Adipocyte (in vitro differentiated cells): ENCODE results near the gene PCNA.
"Not testable (repeated sequence)": the region's sequence is repeated elsewhere in the genome, so short reads cannot be mapped to it uniquely, and the experiment has no call there.

Experiments
- DNase-seq: peaks from one replicate; pipeline ENCODE4 v3.0.0-alpha.2; 2015; ENCODE audit warnings: low read depth
- H3K27me3 ChIP-seq: replicated peaks from 2 replicates; pipeline ENCODE4 v1.7.0; 2013; ENCODE audit warnings: mild to moderate bottlenecking, low read length, moderate library complexity; ENCODE audit not compliant: control insufficient read depth, insufficient read depth
- H3K36me3 ChIP-seq: 2 replicates; pipeline ENCODE4 v1.7.0; 2013; ENCODE audit warnings: low read length, mild to moderate bottlenecking, moderate library complexity; ENCODE audit not compliant: control insufficient read depth, insufficient read depth, severe bottlenecking
- H3K4me1 ChIP-seq: 2 replicates; pipeline ENCODE4 v1.7.0; 2013; ENCODE audit warnings: mild to moderate bottlenecking, low read length, moderate library complexity; ENCODE audit not compliant: control insufficient read depth, insufficient read depth
- H3K4me3 ChIP-seq: 2 replicates; pipeline ENCODE4 v1.7.0; 2013; ENCODE audit warnings: mild to moderate bottlenecking, low read length, moderate library complexity
- H3K9ac ChIP-seq: 2 replicates; pipeline ENCODE4 v1.7.0; 2013; ENCODE audit warnings: mild to moderate bottlenecking, low read length, moderate library complexity
- H3K9me3 ChIP-seq: 2 replicates; pipeline ENCODE4 v1.7.0; 2013; ENCODE audit warnings: mild to moderate bottlenecking, low read length, moderate library complexity; ENCODE audit not compliant: control insufficient read depth

PCNA gene

DNA sequence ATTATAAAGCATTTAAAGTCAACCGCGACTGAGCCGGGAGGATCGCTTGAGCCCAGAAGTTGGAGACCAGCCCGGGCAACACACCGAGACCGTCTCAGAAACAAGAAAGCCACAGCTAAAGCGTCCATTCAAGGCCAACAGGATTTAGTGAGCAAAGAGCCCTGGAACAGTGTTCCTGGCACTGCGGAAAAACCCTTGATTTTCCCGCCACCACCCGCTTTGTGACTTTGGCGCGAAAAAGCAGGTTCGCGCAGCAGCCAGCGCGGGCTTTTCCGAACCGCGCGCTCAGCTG lies 669 bp downstream of the PCNA start:
- Histone ChIP-seq H3K27me3 (no peaks in the 10 kb centered on the region), H3K4me3 (peak overlapping the region; percentile 95), H3K9ac (peak overlapping the region; percentile 90), H3K36me3 (peaks cover 34% of the 10 kb centered on the region), H3K9me3 (no peaks in the 10 kb centered on the region), H3K4me1 (peaks cover 25% of the 10 kb centered on the region)
- no peak for DNase-seq

DNA sequence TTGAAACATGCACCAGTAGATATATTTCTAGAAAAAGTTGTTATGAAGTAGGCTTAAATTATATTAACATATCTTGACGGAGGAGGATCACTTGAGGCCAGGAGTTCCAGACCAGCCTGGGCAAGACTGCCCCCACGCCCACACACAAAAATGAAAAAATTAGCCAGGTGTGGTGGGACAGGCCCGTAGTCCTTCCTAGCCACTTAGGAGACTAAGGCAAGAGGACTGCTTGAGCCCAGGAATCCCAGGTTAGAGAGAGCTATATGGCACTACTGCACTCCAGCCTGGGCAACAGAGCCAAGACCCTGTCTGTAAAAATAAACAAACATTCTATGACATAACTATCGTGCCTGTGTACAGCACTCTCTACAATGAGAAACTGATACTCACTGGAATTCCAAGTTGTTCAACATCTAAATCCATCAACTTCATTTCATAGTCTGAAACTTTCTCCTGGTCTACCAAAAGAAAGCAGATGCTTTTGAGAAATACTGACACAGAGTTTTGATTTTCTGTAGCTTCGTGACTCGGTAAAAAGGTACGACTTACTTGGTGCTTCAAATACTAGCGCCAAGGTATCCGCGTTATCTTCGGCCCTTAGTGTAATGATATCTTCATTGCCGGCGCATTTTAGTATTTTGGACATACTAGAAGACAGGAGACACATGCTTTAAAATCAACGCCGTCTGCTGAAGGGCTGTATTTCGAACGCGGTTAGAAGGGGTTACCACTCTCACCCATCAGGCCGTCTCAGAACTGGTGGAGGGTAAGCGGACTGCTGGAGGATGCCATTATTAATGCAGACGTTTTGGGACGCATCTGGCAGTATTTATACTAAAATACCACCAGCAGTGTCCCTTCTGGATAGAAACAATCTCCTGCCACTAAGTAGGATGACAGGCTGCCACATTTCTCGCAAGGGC lies 1.3 kb downstream of the PCNA start:
- H3K36me3 ChIP-seq: peaks cover 34% of the 10 kb centered on the region
- H3K27me3 ChIP-seq: no peaks in the 10 kb centered on the region
- peak overlapping the region; percentile 95 for H3K4me3 ChIP-seq
- peak overlapping the region; percentile 90 for H3K9ac ChIP-seq
- peaks cover 28% of the 10 kb centered on the region for H3K4me1 ChIP-seq
- DNase-seq: no peak
- H3K9me3 ChIP-seq: no peaks in the 10 kb centered on the region

DNA sequence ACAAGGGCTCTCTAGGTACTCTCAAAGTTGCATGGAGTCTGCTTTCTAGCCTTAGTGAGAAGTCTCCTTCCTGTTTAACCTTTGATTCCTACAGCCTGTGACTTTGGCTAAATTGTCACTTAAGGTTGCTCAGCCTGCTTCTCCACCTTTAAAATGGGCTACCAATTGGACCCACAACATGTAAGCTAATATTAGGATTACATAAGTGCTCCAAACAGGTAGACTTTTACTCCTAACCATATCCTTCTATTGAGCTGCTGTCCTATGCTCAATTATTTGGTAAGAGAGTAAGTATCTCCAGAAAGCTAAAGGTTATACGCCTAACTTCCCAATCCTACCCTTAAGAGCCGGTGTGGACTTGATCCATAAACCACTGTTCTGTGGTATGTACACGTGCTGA lies 2.9 kb downstream of the PCNA start:
- Histone ChIP-seq H3K9ac (no peak overlapping the region), H3K4me3 (no peak overlapping the region), H3K9me3 (no peaks in the 10 kb centered on the region), H3K4me1 (peaks cover 25% of the 10 kb centered on the region), H3K36me3 (peaks cover 34% of the 10 kb centered on the region), H3K27me3 (no peaks in the 10 kb centered on the region)
- DNase-seq: no peak

DNA sequence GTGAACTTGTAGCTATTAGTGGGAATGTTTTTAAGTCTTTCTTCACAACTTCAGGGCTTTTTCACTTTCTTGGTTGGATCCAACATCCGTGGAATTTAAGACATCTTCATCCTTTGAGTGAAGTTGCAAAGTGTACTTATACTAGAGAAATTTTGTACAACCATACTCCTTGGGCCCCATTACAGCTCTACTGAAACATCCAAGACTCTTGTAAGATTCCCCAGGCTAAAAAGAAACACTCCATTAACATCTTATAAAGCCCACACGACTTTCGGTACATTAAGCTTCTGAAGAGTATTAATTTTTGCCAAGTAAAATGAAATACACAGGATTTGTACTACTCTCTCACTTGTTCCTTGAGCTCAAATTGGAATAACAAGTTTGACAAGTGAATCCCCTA lies 5.4 kb downstream of the PCNA start:
- H3K27me3 ChIP-seq: no peaks in the 10 kb centered on the region
- H3K9ac ChIP-seq: no peak overlapping the region
- peaks cover 25% of the 10 kb centered on the region for H3K4me1 ChIP-seq
- peaks cover 49% of the 10 kb centered on the region for H3K36me3 ChIP-seq
- no peaks in the 10 kb centered on the region for H3K9me3 ChIP-seq
- DNase-seq: no peak
- no peak overlapping the region for H3K4me3 ChIP-seq

DNA sequence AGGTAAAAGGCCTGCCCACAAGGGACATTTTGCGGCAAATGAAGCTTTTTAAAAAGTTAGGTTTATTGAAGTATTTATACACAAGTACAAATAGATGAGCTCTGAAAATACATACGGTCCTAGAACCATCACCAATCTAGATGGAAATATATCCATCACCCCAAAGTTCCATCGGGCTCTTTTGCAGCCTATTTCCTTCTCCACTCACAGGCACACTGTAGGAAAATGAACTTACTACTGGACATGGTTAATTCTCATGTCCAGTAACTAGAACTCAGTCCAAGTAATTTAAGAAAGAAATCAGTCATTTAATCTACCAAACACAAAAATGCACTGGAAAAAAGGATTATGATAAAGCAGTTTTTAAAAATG lies 6.2 kb downstream of the PCNA start:
- Histone ChIP-seq H3K4me3 (peak overlapping the region; percentile 100), H3K4me1 (peaks cover 20% of the 10 kb centered on the region), H3K36me3 (peaks cover 57% of the 10 kb centered on the region), H3K9me3 (no peaks in the 10 kb centered on the region), H3K9ac (peak overlapping the region; percentile 98), H3K27me3 (no peaks in the 10 kb centered on the region)
- no peak for DNase-seq

DNA sequence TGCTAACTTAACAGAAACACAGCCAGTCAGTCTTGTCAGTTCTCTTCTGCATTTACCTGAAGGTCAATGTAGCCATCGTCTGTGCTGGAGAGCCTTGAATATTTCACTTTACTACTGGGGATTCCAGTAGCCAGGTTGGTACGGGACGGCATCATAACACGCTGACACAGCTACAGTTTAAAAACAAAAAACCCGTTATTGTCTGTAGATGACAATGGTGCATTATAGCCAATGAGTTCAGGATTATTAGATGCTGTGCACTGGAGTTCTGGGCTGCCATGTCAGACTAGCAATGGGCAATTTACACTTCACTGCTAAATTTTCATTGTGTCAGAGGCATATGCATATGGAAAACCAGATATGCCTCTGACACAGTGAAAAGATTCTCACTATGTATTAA lies 10.5 kb downstream of the PCNA start:
- no peaks in the 10 kb centered on the region for H3K9me3 ChIP-seq
- peaks cover 12% of the 10 kb centered on the region for H3K4me1 ChIP-seq
- H3K9ac ChIP-seq: no peak overlapping the region
- no peak for DNase-seq
- H3K36me3 ChIP-seq: peaks cover 59% of the 10 kb centered on the region
- H3K4me3 ChIP-seq: no peak overlapping the region
- no peaks in the 10 kb centered on the region for H3K27me3 ChIP-seq

DNA sequence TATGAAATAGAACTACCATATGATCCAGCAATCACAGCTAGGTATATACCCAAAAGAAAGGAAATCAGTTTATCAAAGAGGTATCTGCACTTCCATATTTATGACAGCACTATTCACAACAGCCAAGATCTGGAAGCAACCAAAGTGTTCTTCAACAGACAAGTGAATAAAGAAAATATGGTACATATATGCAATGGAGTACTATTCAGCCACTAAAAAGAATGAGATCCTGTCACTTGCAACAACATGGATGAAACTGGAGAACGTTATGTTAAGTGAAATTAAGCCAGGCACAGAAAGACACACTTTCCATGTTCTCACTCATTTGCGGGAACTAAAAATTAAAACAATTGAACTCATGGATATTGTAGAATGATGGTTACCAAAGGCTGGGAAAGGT lies 15.3 kb downstream of the PCNA start:
- Histone ChIP-seq H3K4me1 (peaks cover 3% of the 10 kb centered on the region), H3K27me3 (no peaks in the 10 kb centered on the region), H3K9me3 (no peaks in the 10 kb centered on the region), H3K36me3 (peaks cover 90% of the 10 kb centered on the region), H3K9ac (no peak overlapping the region), H3K4me3 (no peak overlapping the region)
- no peak for DNase-seq

DNA sequence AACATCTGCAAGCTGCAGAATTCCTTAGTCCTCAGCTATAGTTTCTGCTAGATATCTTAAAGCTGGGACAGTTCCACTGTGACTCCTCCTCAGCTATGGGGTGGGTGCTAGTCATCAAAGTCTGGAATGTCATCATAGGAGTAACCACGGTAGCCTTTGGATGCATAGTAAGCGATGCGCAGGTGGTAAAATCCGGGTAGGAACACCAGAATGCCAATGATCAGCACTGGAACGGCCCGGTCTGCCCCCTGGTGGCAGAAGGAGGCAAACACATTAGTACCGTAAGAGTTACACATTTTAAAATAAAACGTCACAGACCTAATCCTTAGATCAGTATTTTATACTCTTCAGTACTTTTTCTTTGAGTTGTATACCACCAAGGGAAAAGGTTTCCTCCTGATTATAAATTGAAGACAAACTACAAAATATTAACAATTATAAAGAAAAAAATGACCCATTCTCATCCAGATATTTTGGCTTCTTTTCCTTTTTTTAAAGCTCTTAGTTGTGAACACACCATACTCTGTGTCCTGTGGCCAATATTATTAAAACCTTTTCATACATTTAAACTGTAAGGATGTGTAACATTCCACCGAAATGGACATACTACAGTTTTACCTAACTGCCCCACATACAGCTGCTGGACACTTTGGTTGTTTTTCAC lies 18.9 kb downstream of the PCNA start:
- H3K27me3 ChIP-seq: no peaks in the 10 kb centered on the region
- no peaks in the 10 kb centered on the region for H3K4me1 ChIP-seq
- H3K9ac ChIP-seq: no peak overlapping the region
- peaks cover 88% of the 10 kb centered on the region for H3K36me3 ChIP-seq
- H3K4me3 ChIP-seq: no peak overlapping the region
- no peaks in the 10 kb centered on the region for H3K9me3 ChIP-seq
- DNase-seq: peak; percentile 84

DNA sequence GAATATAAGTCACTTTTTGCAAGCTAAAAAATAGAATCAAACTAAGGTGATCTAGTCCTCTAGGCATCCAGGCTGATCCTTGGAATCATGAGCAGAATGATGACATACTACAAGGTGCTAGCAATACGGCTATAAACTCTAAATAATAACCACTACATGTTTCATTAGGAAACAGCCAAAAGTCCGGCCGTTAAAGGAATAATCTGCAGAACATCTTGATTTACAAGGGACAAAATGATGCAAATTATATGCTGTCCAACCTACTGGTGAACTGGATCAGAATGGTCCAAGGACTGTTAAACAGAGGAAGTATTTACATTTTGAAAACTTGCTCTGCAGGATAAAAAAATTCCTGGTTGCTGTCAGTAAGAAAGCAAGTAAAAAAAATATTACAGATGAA lies 19.8 kb downstream of the PCNA start:
- DNase-seq, H3K9ac ChIP-seq, H3K27me3 ChIP-seq, H3K4me3 ChIP-seq, H3K4me1 ChIP-seq, H3K9me3 ChIP-seq: not testable (repeated sequence)
- peaks cover 79% of the 10 kb centered on the region for H3K36me3 ChIP-seq

DNA sequence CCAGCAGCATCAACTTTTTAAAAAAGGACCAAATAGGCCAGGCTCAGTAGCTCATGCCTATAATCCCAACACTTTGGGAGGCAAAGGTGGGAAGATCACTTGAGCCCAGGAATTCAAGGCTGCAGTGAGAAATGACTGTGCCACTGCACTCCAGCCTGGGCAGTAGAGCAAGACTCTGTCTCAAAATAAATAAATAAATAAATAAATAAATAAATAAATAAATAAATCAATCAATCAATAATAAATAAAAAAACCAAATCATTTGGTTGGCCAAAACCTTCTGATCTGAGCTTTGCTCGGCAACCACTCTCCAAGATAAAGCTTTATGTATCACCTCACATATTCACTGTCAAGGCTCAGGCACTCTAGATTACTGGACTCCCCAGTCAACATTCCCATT lies 20.7 kb downstream of the PCNA start:
- not testable (repeated sequence) for H3K9me3 ChIP-seq, H3K27me3 ChIP-seq, H3K4me3 ChIP-seq, H3K4me1 ChIP-seq, H3K9ac ChIP-seq, DNase-seq
- peaks cover 70% of the 10 kb centered on the region for H3K36me3 ChIP-seq

DNA sequence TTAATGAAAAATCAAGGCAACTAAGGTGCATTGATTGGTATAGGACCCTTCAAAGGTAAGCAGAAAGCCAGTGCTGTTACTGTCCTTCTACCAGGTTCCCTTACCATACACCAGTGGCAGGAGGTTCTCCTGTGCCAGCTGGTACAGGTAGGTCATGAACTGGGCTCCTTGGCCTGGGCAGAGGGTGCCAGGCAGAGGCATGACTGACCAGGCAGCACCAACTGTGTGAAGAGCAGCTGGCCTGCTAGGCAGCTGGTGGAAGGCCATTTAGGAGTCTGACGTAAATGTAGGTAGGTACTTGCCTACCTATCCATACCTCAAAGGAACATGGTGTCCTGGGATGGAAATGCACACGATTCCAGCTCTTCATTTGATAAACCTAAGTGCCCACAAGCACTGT lies 23.3 kb downstream of the PCNA start:
- H3K9ac ChIP-seq: no peak overlapping the region
- no peak for DNase-seq

More for the DNA sequence above, 23.3 kb downstream of the PCNA start:
- Histone ChIP-seq H3K9me3 (no peaks in the 10 kb centered on the region), H3K4me1 (no peaks in the 10 kb centered on the region), H3K27me3 (no peaks in the 10 kb centered on the region), H3K36me3 (peaks cover 44% of the 10 kb centered on the region), H3K4me3 (no peak overlapping the region)
